GM11168 (cell line): ENCODE data around the gene ZDHHC24.
"Not testable (repeated sequence)": the region's sequence is repeated elsewhere in the genome, so short reads cannot be mapped to it uniquely, and the experiment has no call there.

Experiments
- in situ Hi-C: fragments of 300-500 bp; cut with MboI; formaldehyde crosslinking; loops from one replicate; pipeline ENCODE4 v1.12.0; 2022; ENCODE audit warnings: low sequenced_read_pairs; ENCODE audit not compliant: unreplicated experiment

Gene ZDHHC24

DNA sequence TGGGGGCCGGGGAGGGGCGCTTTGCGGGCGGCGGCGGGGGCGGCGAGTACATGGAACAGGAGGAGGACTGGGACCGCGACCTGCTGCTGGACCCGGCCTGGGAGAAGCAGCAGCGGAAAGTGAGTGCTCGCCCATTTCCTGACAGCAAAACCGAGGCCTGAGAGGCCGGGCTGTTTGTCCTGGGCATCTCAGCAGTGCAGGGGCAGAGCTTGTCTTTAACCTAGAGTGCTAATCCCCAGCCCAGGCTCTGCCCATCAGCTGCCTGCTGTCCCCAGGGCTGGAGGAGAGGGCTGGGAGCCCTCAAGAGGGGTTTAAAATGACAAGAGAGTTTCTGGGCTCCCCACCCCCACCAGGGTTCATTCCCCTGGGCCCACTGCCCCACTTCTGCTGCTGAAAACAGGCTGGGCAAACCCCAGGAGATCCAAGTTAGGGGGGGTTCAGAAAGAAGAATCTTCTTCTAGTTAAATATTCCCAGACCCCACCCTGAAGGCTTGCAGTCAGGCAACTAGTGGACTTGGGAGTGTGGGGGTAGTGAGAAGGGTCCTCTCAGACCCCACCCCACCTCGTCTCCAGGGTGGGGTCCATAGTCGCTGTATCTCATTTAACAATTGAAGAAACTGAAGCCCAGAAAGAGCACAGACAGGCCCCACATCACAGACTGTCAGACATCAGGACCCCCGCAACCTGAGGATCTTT lies 1.3 kb upstream of the ZDHHC24 start:
- in situ Hi-C loops = no loop called here

GRCh38 chr11:66546368-66546965 lies 619 bp upstream of the ZDHHC24 start, which contains the start of gene ACTN3:
Gene ACTN3 (plus strand): TSS chr11:66546903. CDS start chr11:66546938, 35 bp downstream.
- in situ Hi-C loops = no loop called here

DNA sequence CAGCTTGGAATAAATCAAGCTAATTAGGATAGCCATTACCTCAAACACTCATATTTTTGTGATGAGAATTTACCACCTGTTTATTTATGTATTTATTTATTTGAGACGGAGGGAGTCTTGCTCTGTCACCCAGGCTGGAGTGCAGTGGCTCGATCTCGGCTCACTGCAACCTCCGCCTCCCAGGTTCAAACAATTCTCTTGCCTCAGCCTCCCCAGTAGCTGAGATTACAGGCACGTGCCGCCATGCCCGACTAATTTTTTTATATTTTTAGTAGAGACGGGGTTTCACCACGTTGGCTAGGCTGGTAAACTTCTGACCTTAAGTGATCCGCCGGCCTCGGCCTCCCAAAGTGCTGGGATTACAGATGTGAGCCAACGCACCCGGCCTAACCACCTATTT lies 896 bp downstream of the ZDHHC24 start:
- in situ Hi-C loops = not testable (repeated sequence)

GRCh38 chr11:66543263-66544107 lies 2.4 kb downstream of the ZDHHC24 start:
- in situ Hi-C loops = no loop called here

GRCh38 chr11:66542362-66542761 lies 3.5 kb downstream of the ZDHHC24 start:
- in situ Hi-C loops = no loop called here

DNA sequence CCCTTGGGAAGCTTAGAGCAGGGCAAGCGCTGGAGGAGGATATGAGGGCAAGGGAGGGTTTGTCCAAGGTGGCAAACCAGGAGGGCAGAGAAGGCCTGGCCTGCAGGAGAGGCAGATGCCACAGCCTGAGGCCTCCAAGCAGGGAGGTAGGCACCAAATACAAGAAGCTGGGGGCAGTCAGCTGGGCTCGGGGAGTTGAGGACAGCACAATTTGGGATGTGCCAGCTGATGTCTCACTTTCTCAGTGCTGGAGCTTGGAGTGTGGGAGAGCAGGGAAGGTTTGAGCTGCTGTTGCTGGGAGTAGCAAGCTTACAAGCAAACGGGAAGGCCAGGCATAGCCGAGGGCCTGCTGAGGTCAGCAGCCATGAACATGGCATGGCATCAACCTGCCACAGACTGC lies 4.0 kb downstream of the ZDHHC24 start:
- in situ Hi-C loops = no loop called here

- in situ Hi-C loops = not testable (repeated sequence)
Measured at GRCh38 chr11:66540598-66540997, 5.2 kb downstream of the ZDHHC24 start.

DNA sequence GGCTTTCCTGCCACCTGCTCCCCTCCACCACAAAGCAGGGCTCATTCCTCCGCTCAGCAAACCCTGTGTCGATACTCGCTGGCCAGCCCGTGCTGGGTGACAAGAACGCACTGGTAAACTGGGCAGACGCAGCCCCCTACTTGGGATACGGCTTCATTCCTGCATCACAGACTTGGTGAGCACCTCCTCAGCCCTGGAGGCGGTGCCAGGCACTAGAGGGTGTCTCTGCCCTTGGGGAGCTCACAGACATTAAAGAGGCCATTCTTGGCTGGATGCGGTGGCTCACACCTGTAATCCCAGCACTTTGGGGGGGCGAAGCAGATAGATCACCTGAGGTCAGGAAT lies 6.0 kb downstream of the ZDHHC24 start:
- in situ Hi-C loops = no loop called here

DNA sequence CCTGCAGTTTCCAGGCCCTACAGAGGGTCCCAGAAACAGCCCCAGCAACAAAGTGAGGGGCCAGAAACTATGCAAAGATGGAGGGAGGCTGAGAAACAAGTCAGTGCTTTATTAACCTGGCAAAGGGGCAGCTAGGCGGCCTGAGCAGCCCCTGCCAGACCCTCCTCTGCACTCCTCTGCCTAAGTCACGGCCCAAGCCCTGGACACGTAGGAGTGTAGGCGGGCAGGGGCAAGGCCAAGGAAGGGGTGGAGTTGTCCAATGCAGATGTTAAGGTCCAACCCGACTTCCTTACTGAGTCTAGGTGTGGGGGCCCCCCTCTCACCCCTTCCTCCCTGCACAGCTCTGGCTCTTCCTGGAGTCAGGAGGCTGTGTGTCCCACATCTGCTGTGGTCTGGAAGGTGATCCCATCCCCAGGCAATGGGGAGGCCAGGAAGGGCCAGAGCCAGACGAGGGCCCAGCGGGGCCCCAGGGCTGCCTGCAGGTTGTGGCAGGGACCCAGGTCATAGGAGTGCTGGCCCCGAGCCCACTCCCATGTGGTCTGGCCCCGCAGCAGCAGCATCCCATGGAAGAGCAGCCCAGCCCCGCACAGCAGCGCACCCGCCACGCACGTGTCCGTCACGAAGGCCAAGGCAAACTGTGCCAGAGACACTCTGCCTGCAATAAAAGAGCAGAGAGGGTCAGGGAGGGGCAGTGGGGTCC lies 6.5 kb downstream of the ZDHHC24 start:
- in situ Hi-C loops = no loop called here

DNA sequence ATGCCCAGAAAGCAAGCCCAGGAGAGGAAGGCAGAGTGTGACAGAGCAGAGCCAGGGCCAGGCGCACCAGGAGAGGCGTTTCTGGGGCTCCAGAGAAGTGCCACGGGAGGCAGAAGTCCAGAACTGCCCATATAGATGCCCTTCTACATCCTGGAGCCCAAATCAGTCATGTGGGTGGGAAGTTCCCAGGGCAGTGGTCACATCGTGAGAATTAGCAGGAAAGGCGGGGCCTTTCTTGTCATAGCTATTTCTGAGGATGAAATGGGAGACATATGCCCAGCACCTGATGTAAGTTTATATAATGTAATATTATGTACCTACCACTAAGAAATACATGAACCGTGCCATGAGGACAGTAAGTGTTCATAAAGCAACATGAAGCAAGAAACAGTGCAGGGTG lies 13.1 kb downstream of the ZDHHC24 start:
- in situ Hi-C loops = no loop called here

DNA sequence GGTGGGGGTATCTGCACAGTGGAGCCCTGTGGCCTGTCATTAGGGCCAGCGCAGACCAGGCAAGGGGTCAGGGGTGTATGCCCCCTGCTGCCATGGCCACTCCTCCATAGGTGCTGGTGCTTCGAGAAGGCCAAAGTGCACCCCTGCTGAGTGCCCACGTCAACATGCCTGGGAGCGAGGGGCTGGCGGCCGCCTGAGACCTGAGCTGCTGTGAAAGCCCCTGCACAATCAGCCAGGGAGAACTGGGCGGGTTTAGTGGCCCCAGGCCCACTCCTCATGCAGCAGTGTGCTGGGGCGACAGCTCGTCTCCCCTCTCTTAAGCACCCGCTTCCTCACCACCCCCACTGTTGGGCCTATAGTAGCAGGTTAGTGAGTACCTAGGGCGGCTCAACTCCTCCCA lies 14.0 kb downstream of the ZDHHC24 start:
- in situ Hi-C loops = no loop called here

DNA sequence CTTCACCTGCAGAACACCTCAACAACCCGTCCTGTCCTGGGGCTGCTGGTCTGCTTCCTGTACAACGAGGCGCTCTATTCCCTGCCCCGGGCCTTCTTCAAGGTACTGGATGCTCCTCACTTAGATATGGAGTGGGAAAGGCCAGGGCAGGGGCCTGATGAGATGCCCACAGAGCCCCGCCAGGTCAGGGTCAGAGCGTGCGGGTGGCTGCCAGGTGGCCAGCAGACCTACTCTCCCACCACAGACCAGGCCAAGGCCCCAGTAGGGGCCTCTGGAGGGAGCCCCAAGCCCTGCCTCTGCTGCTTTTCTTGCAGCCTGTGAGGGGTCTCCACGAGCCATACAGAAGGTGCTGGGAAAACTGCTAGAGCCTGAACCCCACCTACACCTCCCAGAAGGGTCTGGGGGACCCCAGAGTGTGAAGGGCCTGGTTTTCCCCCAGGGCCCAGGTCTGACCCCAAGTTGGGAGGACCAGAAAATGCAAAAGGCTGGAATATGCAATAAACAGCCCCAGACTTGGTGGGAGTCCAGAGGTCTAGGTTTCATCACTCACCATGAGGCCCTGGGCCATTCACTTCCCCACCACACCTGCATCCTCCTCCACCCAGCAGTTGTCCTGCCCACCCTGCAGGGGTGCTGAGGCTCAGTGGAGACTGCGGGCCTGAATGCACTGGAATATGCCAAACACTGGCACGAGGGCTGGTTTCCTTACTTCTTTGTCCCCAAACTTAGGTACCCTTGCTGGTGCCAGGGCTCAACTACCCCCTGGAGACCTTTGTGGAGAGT lies 14.7 kb downstream of the ZDHHC24 start:
- in situ Hi-C loops = no loop called here

DNA sequence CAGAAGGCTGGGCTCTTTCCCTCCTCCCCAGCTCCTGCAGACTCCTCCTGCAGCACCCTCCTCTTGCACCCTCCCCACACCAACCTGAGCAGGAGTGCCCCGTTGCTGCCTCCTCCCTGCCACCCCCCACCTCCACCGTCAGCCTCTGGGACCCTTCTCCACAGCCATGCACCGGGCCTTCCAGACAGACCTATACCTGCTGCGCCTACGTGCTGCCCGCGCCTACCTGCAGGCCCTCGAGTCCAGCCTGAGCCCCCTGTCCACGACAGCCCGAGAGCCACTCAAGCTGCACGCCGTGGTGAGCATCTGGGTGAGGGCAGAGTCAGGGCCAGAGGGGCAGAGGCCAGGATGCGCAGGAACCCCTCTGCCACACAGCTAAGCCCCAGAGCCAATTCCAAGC lies 16.2 kb downstream of the ZDHHC24 start:
- in situ Hi-C loops = no loop called here

DNA sequence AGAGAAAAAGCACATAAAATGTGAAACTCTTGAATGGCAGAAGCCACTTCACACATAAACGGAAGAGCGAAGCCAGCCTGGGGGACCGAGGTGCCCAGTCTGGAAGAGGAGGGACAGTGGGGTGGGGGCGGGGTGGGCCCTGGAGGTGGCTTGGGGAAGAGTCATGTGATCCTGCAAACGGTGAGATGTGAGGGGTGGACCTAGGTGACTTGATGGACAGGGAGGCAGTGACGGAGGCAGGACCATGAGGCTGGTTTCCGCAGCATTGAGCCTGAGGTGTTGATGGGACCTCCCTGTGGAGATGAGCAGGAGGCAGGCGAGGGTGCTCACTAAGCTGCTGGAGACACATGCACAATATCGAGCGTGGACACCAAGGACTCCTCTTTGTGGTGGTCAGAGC lies 16.8 kb downstream of the ZDHHC24 start:
- in situ Hi-C loops = no loop called here

DNA sequence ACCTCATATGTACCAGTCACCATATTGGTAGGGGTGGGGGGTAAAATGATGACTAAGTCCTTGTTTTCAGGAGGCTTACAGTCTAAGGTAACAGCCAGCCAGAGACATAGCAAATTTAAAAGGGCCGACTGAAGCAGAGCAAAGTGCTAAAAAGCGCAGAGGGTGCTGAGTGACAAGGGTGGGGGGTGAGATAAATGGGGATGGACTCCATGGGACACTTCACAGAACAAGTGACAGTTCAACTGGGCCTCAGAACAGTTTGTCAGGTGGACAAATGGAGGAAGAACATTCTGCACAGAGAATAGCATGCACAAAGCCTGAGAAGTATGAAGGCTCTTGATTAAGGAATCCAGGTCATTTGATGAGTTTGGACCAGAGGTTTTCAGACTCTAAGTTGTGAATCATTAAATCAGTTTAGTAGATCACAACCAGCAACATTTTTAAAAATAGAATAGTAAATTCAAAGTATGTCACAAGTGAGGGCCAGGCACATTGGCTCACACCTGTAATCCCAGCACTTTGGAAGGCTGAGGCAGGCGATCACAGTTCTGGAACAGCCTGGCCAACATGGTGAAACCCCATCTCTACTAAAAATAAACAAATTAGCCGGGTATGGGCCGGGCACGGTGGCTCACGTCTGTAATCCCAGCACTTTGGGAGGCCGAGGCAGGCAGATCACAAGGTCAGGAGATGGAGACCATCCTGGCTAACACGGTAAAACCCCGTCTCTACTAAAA lies 21.4 kb downstream of the ZDHHC24 start:
- in situ Hi-C loops = no loop called here

GRCh38 chr11:66523611-66524010 lies 22.2 kb downstream of the ZDHHC24 start:
- in situ Hi-C loops = no loop called here

GRCh38 chr11:66510990-66511339 lies 34.9 kb downstream of the ZDHHC24 start:
- in situ Hi-C loops = no loop called here

- in situ Hi-C loops = no loop called here
Measured at GRCh38 chr11:66510271-66510989, 35.4 kb downstream of the ZDHHC24 start, which contains the start of gene BBS1. Gene BBS1 (plus strand): TSS chr11:66510635. CDS start chr11:66510660, 25 bp downstream.

- in situ Hi-C loops = no loop called here
Measured at GRCh38 chr11:66509131-66509561, 36.7 kb downstream of the ZDHHC24 start.
